Motor neuron (in vitro differentiated cells): ENCODE measurements around the gene HHAT. TPM values are rescaled to one million over a fixed set of nuclear protein-coding genes. Genes with fewer than 3 reads are reported as not detected.
"Not testable (repeated sequence)": the region's sequence is repeated elsewhere in the genome, so short reads cannot be mapped to it uniquely, and the experiment has no call there.

Source experiments
- ATAC-seq, 8 experiments: fragments of 200-7000 bp; cut with Tn5 transposase; replicated peaks in 6 of 8; 2 replicates each; pipeline ENCODE4 v1.8.0; 2021; ENCODE audit warnings: mild to moderate bottlenecking in 8 of 8, moderate library complexity in 8 of 8
- H3K27ac ChIP-seq, 2 donors: fragments of 250-450 bp; sonication (Bioruptor Pico); 2 replicates each; pipeline ENCODE4 v1.9.0; 2021; ENCODE audit warnings: antibody characterized with exemption in 2 of 2, mild to moderate bottlenecking in 2 of 2, moderate library complexity in 1 of 2
- H3K4me1 ChIP-seq, 2 donors: fragments of 250-450 bp; sonication (Bioruptor Pico); replicated peaks in 1 of 2; 2 replicates each; pipeline ENCODE4 v1.6.1; 2021; ENCODE audit warnings: antibody characterized with exemption in 2 of 2, mild to moderate bottlenecking in 2 of 2, moderate library complexity in 1 of 2
- H3K4me3 ChIP-seq, 5 donors: fragments of 250-450 bp; sonication (Bioruptor Pico); 2 replicates each; pipeline ENCODE4 v1.9.0; 2021; ENCODE audit warnings: antibody characterized with exemption in 5 of 5, mild to moderate bottlenecking in 5 of 5, moderate library complexity in 4 of 5
- WGBS, 10 experiments: fragments of 450-650 bp; shearing (Covaris generic); methylation state at CpG; one replicate each; pipeline ENCODE4 v1.0.0; 2022; 5-methylcytosine and 5-hydroxymethylcytosine counted together
- in situ Hi-C, 9 experiments: fragments of 400-800 bp; cut with MboI; loops; one replicate each; pipeline ENCODE4 v1.15.0; 2021; ENCODE audit warnings: low sequenced_read_pairs in 9 of 9, low pct_unique_long_range_greater_than_20kb in 2 of 9; ENCODE audit not compliant: unreplicated experiment in 9 of 9
- total RNA-seq, 8 experiments: library from RNA; unstranded; fragments of 300-600 nt; gene quantifications; 2 replicates each; pipeline versions ENCODE4 v1.2.3 to v1.2.4, GENCODE V29; 2022

HHAT gene
- total RNA-seq, 8 experiments from 2014 or later = 3.9 to 128 (median 7.8) TPM

GRCh38 chr1:210646258-210646616, 317.5 kb downstream of the HHAT start:
- 80 to 100% (median 88%) methylated on average over 1 to 2 of the region's 2 CpGs; no CpG with 5 or more reads in 1 of the 10 experiments for WGBS, 10 experiments
- no peak for ATAC-seq
- Histone ChIP-seq H3K4me1 (peaks cover 16 to 34% of the 10 kb centered on the region in 2 donors), H3K27ac (no peak overlapping the region), H3K4me3 (no peak overlapping the region)
- in situ Hi-C loops = no loop called here

DNA sequence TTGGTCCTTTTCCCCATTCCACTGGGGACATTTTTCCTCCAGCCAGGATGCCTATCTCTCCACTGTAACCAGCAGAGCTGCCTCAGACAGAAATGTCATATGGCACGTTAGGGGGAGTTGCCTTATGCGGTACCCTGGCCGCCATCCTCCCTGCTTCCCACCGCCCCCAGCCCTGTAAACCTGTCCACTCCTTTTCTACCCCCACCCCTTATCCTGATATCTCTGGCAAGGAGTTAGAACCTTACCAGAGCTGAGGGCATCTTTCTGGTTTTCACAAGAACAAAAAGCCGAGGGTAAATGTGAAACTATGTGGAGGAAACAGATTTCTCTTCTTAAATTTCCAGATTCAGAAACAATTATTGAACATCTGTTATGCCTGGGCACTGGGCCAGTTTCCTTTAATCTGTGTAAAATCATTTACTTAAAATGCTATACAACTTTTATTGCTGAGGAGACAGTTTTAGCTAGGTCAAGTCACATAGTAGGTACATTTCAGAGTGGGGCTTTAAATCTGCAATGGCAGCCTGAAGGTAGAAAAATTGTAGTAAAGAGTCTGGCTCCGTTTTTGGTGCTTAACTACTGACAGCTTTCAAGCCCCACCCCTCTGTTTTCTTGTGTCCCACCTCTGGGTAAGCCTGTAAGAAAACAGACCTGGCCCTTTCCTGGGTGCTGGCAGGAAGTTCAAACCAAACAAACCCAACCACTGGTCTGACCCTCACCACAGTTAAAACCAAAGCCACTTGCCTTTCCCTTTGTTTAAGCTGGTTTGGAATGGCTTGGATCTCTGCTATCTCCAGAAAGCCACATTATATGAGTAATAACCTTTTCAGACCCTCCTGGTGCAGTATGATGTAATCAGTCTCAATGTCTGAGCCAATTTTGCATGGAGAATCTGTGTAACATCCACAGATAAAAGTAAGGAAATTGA, 319.0 kb downstream of the HHAT start:
- WGBS, 10 experiments = 0 to 86% (median 74%) methylated on average over 1 to 6 of the region's 6 CpGs; no CpG with 5 or more reads in 5 of the 10 experiments
- in situ Hi-C loops = no loop called here
- H3K27ac ChIP-seq = peak overlapping the region in 1 of 2 donors; percentile 77
- peaks cover 16 to 34% of the 10 kb centered on the region in 2 donors for H3K4me1 ChIP-seq
- peak; percentile 25 to 84 (median 78) for ATAC-seq
- H3K4me3 ChIP-seq = no peak overlapping the region

- 0 to 100% (median 42%) methylated on average over 1 to 2 of the region's 2 CpGs; no CpG with 5 or more reads in 1 of the 10 experiments for WGBS, 10 experiments
- Histone ChIP-seq H3K4me1 (peaks cover 16 to 34% of the 10 kb centered on the region in 2 donors), H3K4me3 (no peak overlapping the region), H3K27ac (no peak overlapping the region)
- ATAC-seq = peak; percentile 24 to 87 (median 65)
- in situ Hi-C loops = no loop called here
These were observed 320.0 kb downstream of the HHAT start for GRCh38 chr1:210648588-210649269.

- peaks cover 16 to 34% of the 10 kb centered on the region in 2 donors for H3K4me1 ChIP-seq
- no peak overlapping the region for H3K27ac ChIP-seq
- WGBS, 10 experiments = 63 to 86% (median 78%) methylated on average over 1 to 2 of the region's 2 CpGs; no CpG with 5 or more reads in 2 of the 10 experiments
- no peak overlapping the region for H3K4me3 ChIP-seq
- in situ Hi-C loops = no loop called here
- ATAC-seq = no peak
These were observed 321.7 kb downstream of the HHAT start for GRCh38 chr1:210650403-210650802.

- H3K4me1 ChIP-seq = peaks cover 13 to 28% of the 10 kb centered on the region in 2 donors
- WGBS, 10 experiments = 36 to 100% (median 69%) methylated on average over 2 to 6 of the region's 7 CpGs; no CpG with 5 or more reads in 2 of the 10 experiments
- no peak overlapping the region for H3K4me3 ChIP-seq
- H3K27ac ChIP-seq = no peak overlapping the region
- in situ Hi-C loops = no loop called here
- ATAC-seq = no peak
These were observed 323.7 kb downstream of the HHAT start for GRCh38 chr1:210652329-210652954.

DNA sequence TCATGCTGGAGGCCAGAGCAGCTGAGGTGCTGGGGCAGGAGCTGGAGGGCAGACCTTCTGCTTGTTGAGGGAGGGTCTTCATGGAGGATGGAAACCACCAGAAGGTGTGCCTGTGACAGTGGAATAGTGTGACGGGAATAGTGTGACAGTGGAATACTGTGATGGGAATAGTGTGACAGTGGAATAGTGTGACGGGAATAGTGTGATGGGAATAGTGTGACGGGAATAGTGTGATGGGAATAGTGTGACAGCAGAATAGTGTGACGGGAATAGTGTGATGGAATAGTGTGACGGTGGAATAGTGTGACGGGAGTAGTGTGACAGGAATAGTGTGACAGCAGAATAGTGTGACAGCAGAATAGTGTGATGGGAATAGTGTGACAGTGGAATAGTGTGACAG, 325.1 kb downstream of the HHAT start:
- Histone ChIP-seq H3K4me3 (no peak overlapping the region), H3K27ac (no peak overlapping the region), H3K4me1 (peaks cover 0 to 14% of the 10 kb centered on the region in 2 donors)
- peak in 2 of 8 experiments; percentile 3 to 40 for ATAC-seq
- in situ Hi-C loops = no loop called here
- 39 to 63% (median 49%) methylated on average over 3 to 6 of the region's 6 CpGs for WGBS, 10 experiments

GRCh38 chr1:210654176-210654981, 325.7 kb downstream of the HHAT start:
- 50 to 82% (median 72%) methylated on average over 1 to 7 of the region's 7 CpGs for WGBS, 10 experiments
- Histone ChIP-seq H3K4me3 (no peak overlapping the region), H3K27ac (no peak overlapping the region), H3K4me1 (peaks cover 0 to 8% of the 10 kb centered on the region in 2 donors)
- in situ Hi-C loops = no loop called here
- ATAC-seq = peak in 6 of 8 experiments; percentile 28 to 88 (median 54)

DNA sequence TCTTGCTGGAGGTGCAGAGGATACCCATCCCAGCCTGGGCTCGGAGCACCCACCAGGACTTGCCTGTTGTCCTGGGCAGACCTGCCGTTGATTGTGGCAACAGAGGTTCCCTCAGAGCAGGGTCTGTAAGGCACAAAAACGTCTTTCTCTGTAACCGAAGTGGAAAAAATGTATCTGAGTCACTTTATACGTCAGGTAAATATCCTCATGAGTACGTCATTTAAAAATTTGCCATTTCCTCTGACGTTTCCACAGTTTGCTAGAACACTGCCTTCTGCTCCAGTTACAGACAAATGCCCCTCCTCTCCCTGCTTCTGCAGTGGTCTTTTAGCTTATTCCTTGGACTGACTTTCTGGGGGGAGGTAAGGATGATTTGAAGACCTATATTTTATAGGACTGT, 326.8 kb downstream of the HHAT start:
- H3K4me1 ChIP-seq = no peaks in the 10 kb centered on the region
- no peak for ATAC-seq
- no peak overlapping the region for H3K4me3 ChIP-seq
- WGBS, 10 experiments = 66 to 100% (median 85%) methylated on average over 2 to 7 of the region's 7 CpGs; no CpG with 5 or more reads in 4 of the 10 experiments
- in situ Hi-C loops = no loop called here
- no peak overlapping the region for H3K27ac ChIP-seq

DNA sequence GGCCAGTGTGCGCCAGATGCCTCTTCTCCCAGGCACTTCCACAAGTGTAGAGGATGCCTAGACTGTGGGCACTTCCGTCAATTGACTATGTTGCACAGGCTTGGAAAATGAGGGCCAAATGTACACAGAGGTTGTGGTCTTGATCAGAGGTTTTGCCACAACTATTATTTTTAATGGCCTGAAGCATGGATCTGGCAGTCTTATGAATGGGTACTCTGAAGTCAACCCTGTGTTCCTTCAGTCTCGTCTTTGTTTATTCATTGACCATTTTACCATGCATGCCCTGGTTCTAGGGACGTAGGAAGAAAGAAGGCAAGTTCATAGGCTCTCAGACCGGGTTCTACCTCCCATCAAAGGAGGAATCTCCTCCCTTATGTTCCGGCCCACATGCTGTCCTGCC, 329.1 kb downstream of the HHAT start:
- Histone ChIP-seq H3K4me3 (no peak overlapping the region), H3K4me1 (peaks cover 0 to 2% of the 10 kb centered on the region in 2 donors), H3K27ac (no peak overlapping the region)
- no peak for ATAC-seq
- in situ Hi-C loops = no loop called here
- 50 to 100% (median 85%) methylated on average over 1 to 6 of the region's 6 CpGs; no CpG with 5 or more reads in 2 of the 10 experiments for WGBS, 10 experiments

DNA sequence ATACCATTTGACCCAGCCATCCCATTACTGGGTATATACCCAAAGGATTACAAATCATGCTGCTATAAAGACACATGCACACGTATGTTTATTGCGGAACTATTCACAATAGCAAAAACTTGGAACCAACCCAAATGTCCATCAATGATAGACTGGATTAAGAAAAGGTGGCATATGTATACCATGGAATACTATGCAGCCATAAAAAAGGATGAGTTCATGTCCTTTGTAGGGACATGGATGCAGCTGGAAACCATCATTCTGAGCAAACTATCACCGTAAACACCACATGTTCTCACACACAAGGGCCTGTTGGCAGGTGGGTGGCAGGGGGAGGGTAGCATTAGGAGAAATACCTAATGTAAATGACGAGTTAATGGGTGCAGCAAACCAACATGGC, 332.8 kb downstream of the HHAT start:
- ATAC-seq, H3K4me1 ChIP-seq, H3K4me3 ChIP-seq, H3K27ac ChIP-seq, in situ Hi-C loops: not testable (repeated sequence)
- 57 to 100% (median 90%) methylated on average over 1 to 4 of the region's 4 CpGs; no CpG with 5 or more reads in 3 of the 10 experiments for WGBS, 10 experiments

DNA sequence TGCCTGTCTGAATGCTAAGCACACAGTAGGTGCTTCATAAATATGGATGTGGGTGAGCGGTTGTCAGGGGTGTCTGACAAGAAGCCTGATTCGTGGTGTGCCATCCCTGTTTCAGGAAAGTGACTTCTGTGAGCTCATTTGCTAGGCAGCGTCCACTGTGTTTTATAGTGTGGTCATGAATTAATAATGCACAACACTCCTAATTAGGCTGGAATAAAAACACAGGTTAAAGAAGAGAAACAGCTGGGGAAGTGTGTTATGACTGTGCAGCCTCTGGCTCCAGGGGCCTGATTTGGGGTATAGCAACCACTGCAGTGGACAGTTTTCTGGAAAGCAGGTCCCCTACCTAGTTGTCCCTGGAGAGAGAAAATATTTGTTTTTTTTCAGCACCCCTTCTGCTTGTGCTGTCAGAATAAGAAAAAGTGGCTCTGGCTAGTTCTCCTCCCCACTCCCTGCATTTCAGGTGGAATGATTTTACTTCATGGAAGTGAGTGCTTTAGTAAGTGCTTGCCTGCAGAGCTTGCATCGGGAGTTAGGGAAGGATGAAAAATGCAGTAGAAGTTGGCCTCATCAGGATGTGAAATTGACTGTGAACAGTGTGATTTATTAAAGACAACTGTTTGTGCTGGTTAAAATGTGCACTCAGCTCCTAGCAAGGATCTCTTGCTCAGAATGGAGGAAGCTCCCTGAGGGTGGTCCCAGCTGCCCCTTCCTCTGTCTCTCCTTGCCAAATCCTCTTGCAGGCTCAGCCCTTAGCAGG, 333.8 kb downstream of the HHAT start:
- ATAC-seq = peak in 4 of 8 experiments; percentile 53 to 69 (median 62)
- in situ Hi-C loops = no loop called here
- no peak overlapping the region for H3K27ac ChIP-seq
- WGBS, 10 experiments = 36 to 100% (median 75%) methylated on average over 1 to 4 of the region's 4 CpGs; no CpG with 5 or more reads in 1 of the 10 experiments
- no peak overlapping the region for H3K4me3 ChIP-seq
- H3K4me1 ChIP-seq = peaks cover 0 to 2% of the 10 kb centered on the region in 2 donors
